Ectodermal cell (in vitro differentiated cells): ENCODE results near the gene SH3PXD2A. TPM values are rescaled to one million over a fixed set of nuclear protein-coding genes. Genes with fewer than 3 reads are reported as not detected.

Source experiments
- H3K27ac ChIP-seq: 2 replicates; pipeline ENCODE4 v1.7.0; 2013; ENCODE audit warnings: mild to moderate bottlenecking, low read depth, low read length; ENCODE audit not compliant: insufficient read depth, poor library complexity, severe bottlenecking
- H3K27me3 ChIP-seq: 2 replicates; pipeline ENCODE4 v1.7.0; 2013; ENCODE audit warnings: mild to moderate bottlenecking, low read length; ENCODE audit not compliant: insufficient read depth, control insufficient read depth, poor library complexity, severe bottlenecking
- H3K36me3 ChIP-seq: one replicate; pipeline ENCODE4 v1.7.0; 2013; ENCODE audit warnings: low read length; ENCODE audit not compliant: control insufficient read depth, insufficient read depth
- H3K4me1 ChIP-seq: one replicate; pipeline ENCODE4 v1.7.0; 2013; ENCODE audit warnings: low read length; ENCODE audit not compliant: control insufficient read depth, insufficient read depth
- H3K4me3 ChIP-seq: 2 replicates; pipeline ENCODE4 v1.7.0; 2013; ENCODE audit warnings: low read depth, low read length, control low read depth; ENCODE audit not compliant: insufficient read depth
- H3K9me3 ChIP-seq: 2 replicates; pipeline ENCODE4 v1.7.0; 2013; ENCODE audit warnings: mild to moderate bottlenecking, low read length, moderate library complexity; ENCODE audit not compliant: control insufficient read depth
- WGBS, 2 experiments: methylation state at CpG; one replicate each; pipeline ENCODE4 v1.1.7; 2013; ENCODE audit warnings: missing lambda C conversion rate in 2 of 2; 5-methylcytosine and 5-hydroxymethylcytosine counted together
- polyA plus RNA-seq, 4 experiments: library from polyadenylated mRNA; stranded (reverse); fragments of 50-300 nt; gene quantifications; one replicate each; pipeline ENCODE4 v1.2.3, GENCODE V29; 2013

SH3PXD2A gene
- 11.2 TPM for polyA plus RNA-seq (2013, experiment 1 of 4)
- 11.7 TPM for polyA plus RNA-seq (2013, experiment 2 of 4)
- 8.0 TPM for polyA plus RNA-seq (2013, experiment 3 of 4)
- 9.7 TPM for polyA plus RNA-seq (2013, experiment 4 of 4)

GRCh38 chr10:103855424-103855823 lies at the start of gene SH3PXD2A:
SH3PXD2A (minus strand) TSS chr10:103855576; CDS start chr10:103855266, 310 bp downstream.
- Histone ChIP-seq H3K36me3 (no peaks in the 10 kb centered on the region), H3K4me1 (peaks cover 5% of the 10 kb centered on the region), H3K9me3 (no peaks in the 10 kb centered on the region), H3K4me3 (peak within 1 kb of the TSS; percentile 46), H3K27me3 (peaks cover 60% of the 10 kb centered on the region), H3K27ac (no peak within 1 kb of the TSS)
- 1% methylated on average over 54 of the region's 54 CpGs for WGBS, 2 experiments

GRCh38 chr10:103901299-103901698 lies 45.9 kb upstream of the SH3PXD2A start:
- Histone ChIP-seq H3K27ac (no peak overlapping the region), H3K27me3 (no peaks in the 10 kb centered on the region), H3K4me3 (no peak overlapping the region), H3K36me3 (no peaks in the 10 kb centered on the region), H3K4me1 (no peaks in the 10 kb centered on the region), H3K9me3 (no peaks in the 10 kb centered on the region)
- 90 to 94% methylated on average over 3 to 5 of the region's 5 CpGs for WGBS, 2 experiments

GRCh38 chr10:103899312-103899711 lies 43.9 kb upstream of the SH3PXD2A start:
- Histone ChIP-seq H3K9me3 (no peaks in the 10 kb centered on the region), H3K4me1 (no peaks in the 10 kb centered on the region), H3K4me3 (no peak overlapping the region), H3K27me3 (no peaks in the 10 kb centered on the region), H3K36me3 (no peaks in the 10 kb centered on the region), H3K27ac (no peak overlapping the region)
- 90 to 91% methylated on average over 5 of the region's 5 CpGs for WGBS, 2 experiments

- WGBS, 2 experiments: 88 to 91% methylated on average over 7 of the region's 7 CpGs
Measured at GRCh38 chr10:103897241-103897774, 41.9 kb upstream of the SH3PXD2A start.

GRCh38 chr10:103896225-103896624 lies 40.8 kb upstream of the SH3PXD2A start:
- H3K27ac ChIP-seq: no peak overlapping the region
- no peaks in the 10 kb centered on the region for H3K36me3 ChIP-seq
- no peaks in the 10 kb centered on the region for H3K9me3 ChIP-seq
- 86 to 92% methylated on average over 4 to 5 of the region's 5 CpGs for WGBS, 2 experiments
- H3K4me1 ChIP-seq: no peaks in the 10 kb centered on the region
- H3K4me3 ChIP-seq: no peak overlapping the region
- no peaks in the 10 kb centered on the region for H3K27me3 ChIP-seq

More at GRCh38 chr10:103897241-103897774, 41.9 kb upstream of the SH3PXD2A start:
- Histone ChIP-seq H3K9me3 (no peaks in the 10 kb centered on the region), H3K4me1 (no peaks in the 10 kb centered on the region), H3K27me3 (no peaks in the 10 kb centered on the region), H3K36me3 (no peaks in the 10 kb centered on the region), H3K4me3 (no peak overlapping the region), H3K27ac (no peak overlapping the region)

- Histone ChIP-seq H3K4me3 (no peak overlapping the region), H3K4me1 (no peaks in the 10 kb centered on the region), H3K27me3 (no peaks in the 10 kb centered on the region), H3K9me3 (no peaks in the 10 kb centered on the region), H3K27ac (no peak overlapping the region), H3K36me3 (no peaks in the 10 kb centered on the region)
- WGBS, 2 experiments: 87 to 90% methylated on average over 9 of the region's 9 CpGs
Measured at GRCh38 chr10:103895411-103896186, 40.2 kb upstream of the SH3PXD2A start.

GRCh38 chr10:103894441-103894864 lies 39.1 kb upstream of the SH3PXD2A start:
- Histone ChIP-seq H3K27ac (no peak overlapping the region), H3K27me3 (no peaks in the 10 kb centered on the region), H3K9me3 (no peaks in the 10 kb centered on the region), H3K4me1 (no peaks in the 10 kb centered on the region), H3K4me3 (no peak overlapping the region), H3K36me3 (no peaks in the 10 kb centered on the region)
- 81% methylated on average over 4 of the region's 4 CpGs for WGBS, 2 experiments

GRCh38 chr10:103893817-103894216 lies 38.4 kb upstream of the SH3PXD2A start:
- H3K4me1 ChIP-seq: no peaks in the 10 kb centered on the region
- 83 to 87% methylated on average over 2 of the region's 2 CpGs for WGBS, 2 experiments
- H3K9me3 ChIP-seq: no peaks in the 10 kb centered on the region
- no peaks in the 10 kb centered on the region for H3K36me3 ChIP-seq
- no peak overlapping the region for H3K4me3 ChIP-seq
- no peaks in the 10 kb centered on the region for H3K27me3 ChIP-seq
- H3K27ac ChIP-seq: no peak overlapping the region

- Histone ChIP-seq H3K4me3 (no peak overlapping the region), H3K27me3 (no peaks in the 10 kb centered on the region), H3K27ac (no peak overlapping the region), H3K36me3 (no peaks in the 10 kb centered on the region), H3K4me1 (no peaks in the 10 kb centered on the region), H3K9me3 (no peaks in the 10 kb centered on the region)
- 96 to 100% methylated on average over 3 of the region's 3 CpGs for WGBS, 2 experiments
Measured at GRCh38 chr10:103892181-103892580, 36.8 kb upstream of the SH3PXD2A start.

- H3K4me3 ChIP-seq: no peak overlapping the region
- no peaks in the 10 kb centered on the region for H3K27me3 ChIP-seq
- no peak overlapping the region for H3K27ac ChIP-seq
- WGBS, 2 experiments: 91 to 97% methylated on average over 2 of the region's 2 CpGs
- no peaks in the 10 kb centered on the region for H3K36me3 ChIP-seq
- H3K4me1 ChIP-seq: no peaks in the 10 kb centered on the region
- no peaks in the 10 kb centered on the region for H3K9me3 ChIP-seq
Measured at GRCh38 chr10:103890688-103891087, 35.3 kb upstream of the SH3PXD2A start.
